Lower leg skin (tissue), 3 donors: ENCODE data around the gene UQCR11.

Experiments used
- POLR2A ChIP-seq, 2 donors: fragments of 450-650 bp; IDR thresholded peaks; one replicate each; pipeline ENCODE4 v1.6.1; 2016 to 2017; ENCODE audit warnings: antibody characterized with exemption in 2 of 2, mild to moderate bottlenecking in 1 of 2, moderate library complexity in 1 of 2
- TF ChIP-seq, protein P1 (sequence below), 3 donors: fragments of 450-650 bp; IDR thresholded peaks; one replicate each; pipeline ENCODE4 v1.5.1; 2016; ENCODE audit warnings: antibody characterized with exemption in 3 of 3, mild to moderate bottlenecking in 3 of 3, moderate library complexity in 2 of 3

- TF ChIP-seq, protein P1, sequence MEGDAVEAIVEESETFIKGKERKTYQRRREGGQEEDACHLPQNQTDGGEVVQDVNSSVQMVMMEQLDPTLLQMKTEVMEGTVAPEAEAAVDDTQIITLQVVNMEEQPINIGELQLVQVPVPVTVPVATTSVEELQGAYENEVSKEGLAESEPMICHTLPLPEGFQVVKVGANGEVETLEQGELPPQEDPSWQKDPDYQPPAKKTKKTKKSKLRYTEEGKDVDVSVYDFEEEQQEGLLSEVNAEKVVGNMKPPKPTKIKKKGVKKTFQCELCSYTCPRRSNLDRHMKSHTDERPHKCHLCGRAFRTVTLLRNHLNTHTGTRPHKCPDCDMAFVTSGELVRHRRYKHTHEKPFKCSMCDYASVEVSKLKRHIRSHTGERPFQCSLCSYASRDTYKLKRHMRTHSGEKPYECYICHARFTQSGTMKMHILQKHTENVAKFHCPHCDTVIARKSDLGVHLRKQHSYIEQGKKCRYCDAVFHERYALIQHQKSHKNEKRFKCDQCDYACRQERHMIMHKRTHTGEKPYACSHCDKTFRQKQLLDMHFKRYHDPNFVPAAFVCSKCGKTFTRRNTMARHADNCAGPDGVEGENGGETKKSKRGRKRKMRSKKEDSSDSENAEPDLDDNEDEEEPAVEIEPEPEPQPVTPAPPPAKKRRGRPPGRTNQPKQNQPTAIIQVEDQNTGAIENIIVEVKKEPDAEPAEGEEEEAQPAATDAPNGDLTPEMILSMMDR (IDR thresholded peaks at IDR 0.05): no peak
- TF ChIP-seq POLR2A (IDR thresholded peaks at IDR 0.05): no peak
Observed at GRCh38 chr19:1568320-1569019, 36.8 kb downstream of the UQCR11 start, which contains the start of gene MEX3D.
